ENCODE results near the gene FARS2.

GRCh38 chr6:5639193-5639592 is 377.9 kb downstream of the FARS2 start:
- TF ChIP-seq SP1 (CRISPR knock-in tag; conservative IDR thresholded peaks at IDR 0.05): no peak
- TF ChIP-seq, protein P1, sequence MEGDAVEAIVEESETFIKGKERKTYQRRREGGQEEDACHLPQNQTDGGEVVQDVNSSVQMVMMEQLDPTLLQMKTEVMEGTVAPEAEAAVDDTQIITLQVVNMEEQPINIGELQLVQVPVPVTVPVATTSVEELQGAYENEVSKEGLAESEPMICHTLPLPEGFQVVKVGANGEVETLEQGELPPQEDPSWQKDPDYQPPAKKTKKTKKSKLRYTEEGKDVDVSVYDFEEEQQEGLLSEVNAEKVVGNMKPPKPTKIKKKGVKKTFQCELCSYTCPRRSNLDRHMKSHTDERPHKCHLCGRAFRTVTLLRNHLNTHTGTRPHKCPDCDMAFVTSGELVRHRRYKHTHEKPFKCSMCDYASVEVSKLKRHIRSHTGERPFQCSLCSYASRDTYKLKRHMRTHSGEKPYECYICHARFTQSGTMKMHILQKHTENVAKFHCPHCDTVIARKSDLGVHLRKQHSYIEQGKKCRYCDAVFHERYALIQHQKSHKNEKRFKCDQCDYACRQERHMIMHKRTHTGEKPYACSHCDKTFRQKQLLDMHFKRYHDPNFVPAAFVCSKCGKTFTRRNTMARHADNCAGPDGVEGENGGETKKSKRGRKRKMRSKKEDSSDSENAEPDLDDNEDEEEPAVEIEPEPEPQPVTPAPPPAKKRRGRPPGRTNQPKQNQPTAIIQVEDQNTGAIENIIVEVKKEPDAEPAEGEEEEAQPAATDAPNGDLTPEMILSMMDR (IDR thresholded peaks at IDR 0.05): no peak
- no peak for TF ChIP-seq ZBTB21 (CRISPR knock-in tag; IDR thresholded peaks at IDR 0.05; ENCODE audit: borderline replicate concordance)
- TF ChIP-seq, protein P2, sequence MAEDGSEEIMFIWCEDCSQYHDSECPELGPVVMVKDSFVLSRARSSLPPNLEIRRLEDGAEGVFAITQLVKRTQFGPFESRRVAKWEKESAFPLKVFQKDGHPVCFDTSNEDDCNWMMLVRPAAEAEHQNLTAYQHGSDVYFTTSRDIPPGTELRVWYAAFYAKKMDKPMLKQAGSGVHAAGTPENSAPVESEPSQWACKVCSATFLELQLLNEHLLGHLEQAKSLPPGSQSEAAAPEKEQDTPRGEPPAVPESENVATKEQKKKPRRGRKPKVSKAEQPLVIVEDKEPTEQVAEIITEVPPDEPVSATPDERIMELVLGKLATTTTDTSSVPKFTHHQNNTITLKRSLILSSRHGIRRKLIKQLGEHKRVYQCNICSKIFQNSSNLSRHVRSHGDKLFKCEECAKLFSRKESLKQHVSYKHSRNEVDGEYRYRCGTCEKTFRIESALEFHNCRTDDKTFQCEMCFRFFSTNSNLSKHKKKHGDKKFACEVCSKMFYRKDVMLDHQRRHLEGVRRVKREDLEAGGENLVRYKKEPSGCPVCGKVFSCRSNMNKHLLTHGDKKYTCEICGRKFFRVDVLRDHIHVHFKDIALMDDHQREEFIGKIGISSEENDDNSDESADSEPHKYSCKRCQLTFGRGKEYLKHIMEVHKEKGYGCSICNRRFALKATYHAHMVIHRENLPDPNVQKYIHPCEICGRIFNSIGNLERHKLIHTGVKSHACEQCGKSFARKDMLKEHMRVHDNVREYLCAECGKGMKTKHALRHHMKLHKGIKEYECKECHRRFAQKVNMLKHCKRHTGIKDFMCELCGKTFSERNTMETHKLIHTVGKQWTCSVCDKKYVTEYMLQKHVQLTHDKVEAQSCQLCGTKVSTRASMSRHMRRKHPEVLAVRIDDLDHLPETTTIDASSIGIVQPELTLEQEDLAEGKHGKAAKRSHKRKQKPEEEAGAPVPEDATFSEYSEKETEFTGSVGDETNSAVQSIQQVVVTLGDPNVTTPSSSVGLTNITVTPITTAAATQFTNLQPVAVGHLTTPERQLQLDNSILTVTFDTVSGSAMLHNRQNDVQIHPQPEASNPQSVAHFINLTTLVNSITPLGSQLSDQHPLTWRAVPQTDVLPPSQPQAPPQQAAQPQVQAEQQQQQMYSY (CRISPR knock-in tag; IDR thresholded peaks at IDR 0.05): no peak
- no peak for TF ChIP-seq AFF4 (CRISPR knock-in tag; IDR thresholded peaks at IDR 0.05; ENCODE audit: borderline replicate concordance)
- no peak for TF ChIP-seq SMAD3 (CRISPR knock-in tag; IDR thresholded peaks at IDR 0.05; ENCODE audit: borderline replicate concordance)

Measured in WTC11 (cell line).